Endometrial microvascular endothelial cells (primary cell): ENCODE measurements around the gene CRYBG1. TPM values are rescaled to one million over a fixed set of nuclear protein-coding genes. Genes with fewer than 3 reads are reported as not detected.
"Not testable (repeated sequence)": the region's sequence is repeated elsewhere in the genome, so short reads cannot be mapped to it uniquely, and the experiment has no call there.

Source experiments
- in situ Hi-C: cut with HindIII; loops from 2 replicates; pipeline ENCODE4 v1.10.0; 2017; ENCODE audit warnings: low sequenced_read_pairs, low pct_unique_long_range_greater_than_20kb; ENCODE audit errors: inconsistent ontology term
- total RNA-seq: library from RNA; depleted of rRNA; stranded (reverse); fragments of >200 nt; gene quantifications from one replicate; pipeline ENCODE4 v1.2.3, GENCODE V29; 2015; ENCODE audit errors: inconsistent ontology term

The CRYBG1 gene
- total RNA-seq, 1 donor from 2014 or later = 45.6 TPM

DNA sequence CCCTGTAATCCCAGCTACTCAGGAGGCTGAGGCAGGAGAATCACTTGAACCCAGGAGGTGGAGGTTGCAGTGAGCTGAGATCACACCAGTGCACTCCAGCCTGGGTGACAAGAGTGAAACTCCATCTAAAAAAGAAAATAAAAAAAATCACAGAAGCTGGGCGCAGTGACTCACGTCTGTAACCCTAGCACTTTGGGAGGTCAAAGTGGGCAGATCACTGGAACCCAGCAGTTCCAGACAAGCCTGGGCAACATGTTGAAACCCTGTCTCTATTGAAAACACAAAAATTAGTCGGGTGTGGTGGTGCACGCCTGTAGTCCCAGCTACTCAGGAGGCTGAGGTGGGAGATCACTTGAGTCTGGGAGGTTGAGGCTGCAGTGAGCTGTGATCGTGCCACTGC lies 199.1 kb downstream of the CRYBG1 start:
- in situ Hi-C loops = loop anchor here (10.0 kb wide), 1 partner anchor 115 kb away; no protein-coding TSS in a partner anchor

DNA sequence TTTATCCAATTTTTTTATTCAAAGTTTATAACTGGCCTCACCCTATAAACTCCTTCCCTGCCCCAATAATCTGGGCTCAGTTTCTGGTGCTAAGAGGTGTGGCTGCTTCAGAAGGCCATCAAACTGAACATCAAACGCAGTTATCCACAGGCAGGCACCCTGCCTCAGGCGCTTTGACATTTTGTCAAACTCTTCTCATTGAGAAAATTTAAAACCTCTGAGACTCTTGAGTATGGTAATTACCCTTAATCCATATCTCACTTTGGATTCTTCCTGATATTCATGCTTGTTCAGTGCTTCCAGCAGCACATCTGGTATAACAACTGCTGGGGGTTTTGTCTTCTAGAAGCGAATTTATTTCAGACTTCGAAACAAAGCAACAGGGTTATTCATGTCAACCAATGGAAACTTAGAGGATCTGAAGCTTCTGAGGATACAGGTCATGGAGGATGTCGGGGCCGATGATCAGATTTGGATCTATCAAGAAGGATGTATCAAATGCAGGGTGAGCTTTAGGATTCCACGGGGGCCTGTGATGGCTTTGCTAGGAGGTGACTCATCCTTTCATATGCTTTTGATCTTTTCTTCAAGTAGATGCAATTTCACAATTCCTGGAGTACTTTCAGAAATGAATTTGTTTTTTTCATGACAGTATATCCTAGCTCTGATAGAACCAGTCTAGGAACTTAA lies 200.6 kb downstream of the CRYBG1 start:
- in situ Hi-C loops = no loop called here

DNA sequence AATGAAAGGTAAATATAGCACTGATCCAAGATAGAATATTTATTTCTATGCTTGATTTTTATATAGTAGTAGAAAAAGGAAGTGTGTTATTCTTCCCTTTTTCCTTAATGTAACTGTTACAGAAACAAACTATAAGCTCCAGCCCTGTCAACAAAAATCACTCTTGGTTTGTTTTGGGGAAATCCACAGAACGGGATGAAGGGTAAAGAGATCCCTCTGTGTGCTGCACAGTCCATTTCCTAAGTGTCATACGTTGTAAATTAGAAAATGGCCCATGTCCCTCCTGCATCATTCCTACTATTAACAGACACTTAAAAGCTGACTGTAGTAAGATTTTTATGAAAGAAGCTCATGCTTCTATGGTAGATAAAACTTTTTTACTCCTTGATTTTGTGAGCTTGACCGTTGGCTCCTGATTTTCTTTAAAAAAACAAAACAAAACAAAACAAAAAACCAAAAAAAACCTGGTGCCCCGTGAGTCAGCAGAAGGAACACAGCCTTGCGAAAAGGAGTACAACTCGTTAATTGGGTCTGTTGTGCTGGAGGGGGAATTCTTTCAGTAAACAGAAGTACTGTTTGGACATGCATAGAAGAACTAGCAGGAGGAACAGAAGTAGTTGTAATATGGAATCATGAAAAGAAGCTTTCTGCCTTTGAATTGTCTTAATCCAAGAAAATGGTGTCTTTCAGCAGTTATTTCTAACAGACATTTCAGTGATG lies 201.3 kb downstream of the CRYBG1 start:
- in situ Hi-C loops = no loop called here

DNA sequence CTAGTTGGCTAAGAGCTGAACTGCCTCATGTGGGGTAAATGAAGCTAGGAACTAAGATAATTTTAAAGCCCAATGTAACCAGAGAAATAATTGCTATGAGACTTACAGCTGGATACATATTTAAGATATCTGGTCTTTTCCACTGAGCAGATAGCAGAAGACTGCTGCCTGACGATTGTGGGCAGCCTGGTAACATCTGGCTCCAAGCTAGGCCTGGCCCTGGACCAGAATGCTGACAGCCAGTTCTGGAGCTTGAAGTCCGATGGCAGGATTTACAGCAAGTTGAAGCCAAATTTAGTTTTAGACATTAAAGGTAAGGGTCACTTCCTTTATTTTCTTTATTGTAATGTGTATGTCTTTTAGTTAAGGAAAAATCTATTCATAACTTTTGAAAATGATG lies 203.1 kb downstream of the CRYBG1 start:
- in situ Hi-C loops = no loop called here

DNA sequence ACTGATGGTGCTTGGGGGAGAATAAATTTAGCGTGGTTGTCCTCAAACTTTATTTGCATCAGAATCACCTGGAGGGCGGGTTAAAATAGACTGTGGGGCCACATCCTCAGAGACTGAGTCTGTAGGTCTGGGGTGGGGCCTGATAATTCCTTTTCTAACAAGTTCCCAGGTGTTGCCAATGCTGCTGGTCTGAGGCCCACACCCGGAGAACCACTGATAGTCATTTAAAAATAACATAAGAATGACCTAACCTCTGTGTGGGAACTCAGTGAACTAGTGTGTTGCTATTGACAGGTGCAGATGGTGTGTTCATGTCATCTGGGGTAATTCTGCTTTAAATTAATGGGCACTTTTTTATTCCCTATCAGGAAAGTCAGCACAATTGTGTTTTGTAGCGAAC lies 204.0 kb downstream of the CRYBG1 start:
- in situ Hi-C loops = no loop called here

DNA sequence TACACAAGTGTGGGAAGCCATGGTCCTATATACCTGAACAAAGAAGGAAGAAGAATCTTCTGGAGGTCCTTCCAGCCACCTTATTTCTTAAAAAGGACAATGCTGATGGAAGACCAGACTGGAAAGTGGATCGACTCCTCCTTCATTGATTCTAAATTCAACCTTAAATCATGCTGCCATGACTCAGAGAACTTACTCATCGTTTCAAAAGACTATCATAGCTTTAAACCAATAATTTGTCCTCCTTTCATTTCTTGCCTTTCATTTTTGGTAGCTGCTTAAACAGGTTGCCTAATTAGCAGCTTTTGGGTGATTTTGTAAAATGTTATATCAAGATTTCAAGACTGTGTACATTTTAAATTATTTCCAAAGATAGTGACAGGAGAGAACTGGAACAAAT lies 208.0 kb downstream of the CRYBG1 start:
- in situ Hi-C loops = no loop called here

DNA sequence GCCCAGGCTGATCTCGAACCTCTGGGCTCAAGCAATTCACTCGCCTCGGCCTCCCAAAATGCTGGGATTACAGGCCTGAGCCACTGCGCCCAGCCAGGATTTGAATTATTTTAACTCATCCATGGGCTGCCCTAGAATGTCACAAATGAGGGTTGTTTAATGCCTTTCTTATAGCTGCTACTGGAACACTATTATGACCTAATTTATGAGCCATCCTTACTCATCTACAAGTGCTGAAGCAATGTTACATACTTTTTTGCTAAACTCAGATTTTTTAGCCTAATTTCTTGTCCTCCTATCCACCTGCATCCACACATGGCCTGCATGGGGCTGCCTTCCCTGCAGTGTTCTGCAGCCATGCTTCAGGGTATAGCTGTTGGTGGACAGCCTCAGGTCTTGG lies 208.9 kb downstream of the CRYBG1 start:
- in situ Hi-C loops = no loop called here

DNA sequence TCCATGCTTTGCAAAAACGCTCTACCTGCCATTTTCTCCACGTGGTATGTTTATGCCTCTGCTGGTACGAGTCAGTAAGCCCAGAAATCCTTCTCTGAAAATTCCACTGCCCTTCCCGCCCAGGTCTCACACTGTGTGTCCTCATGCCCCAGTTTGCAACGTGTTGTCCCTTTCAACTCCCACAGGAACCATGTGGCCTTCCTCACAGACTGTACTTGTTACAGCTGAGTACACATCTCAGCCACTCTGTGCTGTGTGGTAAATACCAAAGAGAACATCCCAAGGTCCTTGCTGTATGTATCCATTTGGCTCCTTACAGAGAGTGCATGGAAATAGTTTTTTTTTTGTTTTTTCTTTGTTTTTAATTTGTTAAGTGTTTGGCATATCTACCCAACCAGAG lies 211.9 kb downstream of the CRYBG1 start:
- in situ Hi-C loops = no loop called here

DNA sequence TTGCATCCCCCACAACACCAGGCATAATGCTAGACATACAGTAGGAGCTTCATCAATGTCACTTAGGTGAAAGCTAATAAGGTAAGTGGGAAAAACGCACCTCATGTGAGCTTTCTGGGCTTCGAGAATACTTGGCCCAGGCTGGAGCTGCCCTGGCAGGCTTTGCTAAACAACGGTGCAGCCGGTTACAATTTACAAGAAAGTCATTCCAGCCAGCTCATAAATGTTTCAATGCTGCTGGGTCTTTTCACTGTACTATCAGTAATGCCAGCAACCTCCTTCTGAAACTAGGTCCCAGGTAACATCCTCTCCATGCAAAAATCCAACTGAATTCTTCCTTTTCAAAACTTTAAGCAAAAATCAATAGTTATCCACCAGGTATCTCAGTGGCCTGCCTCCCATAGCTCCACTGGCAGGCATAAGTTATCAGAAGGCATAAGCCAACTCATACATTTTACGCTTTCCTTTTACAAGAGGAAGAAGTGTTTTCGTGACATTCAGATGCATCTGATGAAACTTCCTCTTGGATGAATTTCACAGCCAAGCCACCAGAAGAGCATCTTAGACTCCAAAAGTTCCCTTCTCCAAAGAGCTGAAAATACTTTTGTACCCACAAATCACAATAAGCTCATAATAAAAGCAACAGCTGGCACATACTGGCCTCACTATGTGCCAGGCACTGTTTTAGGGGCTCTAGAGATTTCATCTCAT lies 212.5 kb downstream of the CRYBG1 start:
- in situ Hi-C loops = no loop called here

DNA sequence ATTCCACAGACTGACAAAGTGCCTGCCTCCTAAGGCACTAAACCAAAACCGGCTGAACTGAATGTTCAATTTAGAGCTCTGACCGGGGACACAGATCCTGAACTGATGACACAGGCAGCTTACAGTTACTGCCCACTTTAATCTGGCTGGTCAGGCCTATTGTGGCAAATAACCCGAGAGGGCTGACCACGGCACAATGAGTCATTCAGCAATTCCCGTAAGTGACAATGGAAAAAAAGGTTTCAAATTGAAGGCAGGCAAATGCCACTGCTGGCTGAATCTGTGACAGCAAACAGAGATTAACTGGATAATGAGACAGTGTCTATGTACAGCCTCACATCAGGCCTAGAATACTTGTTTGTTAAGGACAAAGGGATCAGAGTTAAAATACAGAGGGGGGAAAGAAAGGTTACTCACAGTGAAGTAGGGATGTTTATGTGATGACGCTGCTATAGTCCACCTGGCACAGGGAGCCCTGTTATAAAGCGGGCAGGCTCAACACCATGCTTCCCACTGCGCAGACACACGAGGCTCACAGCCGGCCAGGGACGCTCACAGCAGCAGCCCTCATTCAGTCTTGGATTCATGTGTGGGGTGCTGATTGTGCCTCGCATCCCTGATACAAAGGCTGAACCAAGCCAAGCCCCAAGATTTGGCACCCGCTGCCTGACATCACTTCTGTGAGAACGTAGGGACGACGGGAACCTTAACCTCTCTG lies 214.4 kb downstream of the CRYBG1 start:
- in situ Hi-C loops = no loop called here

DNA sequence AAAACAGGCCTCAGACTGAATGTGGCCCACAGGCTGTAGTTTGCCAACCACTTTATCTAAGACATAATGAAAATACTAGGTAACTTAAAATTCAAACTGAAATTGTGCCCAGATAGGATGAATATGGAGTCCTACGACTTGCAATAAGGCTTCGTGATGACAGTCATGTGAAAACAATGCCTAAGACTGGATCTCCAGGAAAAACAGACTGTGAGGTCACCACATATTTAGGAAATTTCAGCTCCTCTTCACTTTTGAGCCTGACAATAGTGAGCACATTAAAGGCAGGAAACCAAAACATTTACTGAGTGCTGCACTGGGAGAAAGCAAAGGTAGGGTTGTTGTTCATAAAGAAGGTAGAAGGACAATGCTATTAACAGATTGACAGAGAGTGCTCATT lies 218.8 kb downstream of the CRYBG1 start:
- in situ Hi-C loops = no loop called here

DNA sequence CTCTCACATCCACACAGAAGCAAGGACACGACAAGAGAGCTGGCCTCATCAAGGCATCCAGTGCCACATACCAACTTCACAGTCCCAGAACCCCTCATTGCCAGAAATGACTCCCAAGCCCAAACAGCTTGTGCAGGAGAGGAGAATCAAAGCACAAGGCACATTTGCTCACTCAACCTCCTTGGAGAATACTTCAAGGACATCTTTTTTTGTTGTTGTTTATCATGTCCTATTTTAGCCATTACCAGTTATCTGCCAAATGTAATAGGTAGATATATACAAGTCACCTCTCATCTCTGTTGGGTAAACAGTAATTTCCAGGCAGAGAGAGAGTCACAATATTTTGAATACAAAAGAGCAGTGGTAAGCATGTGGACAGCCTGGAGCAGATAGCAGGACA lies 221.0 kb downstream of the CRYBG1 start:
- in situ Hi-C loops = no loop called here

DNA sequence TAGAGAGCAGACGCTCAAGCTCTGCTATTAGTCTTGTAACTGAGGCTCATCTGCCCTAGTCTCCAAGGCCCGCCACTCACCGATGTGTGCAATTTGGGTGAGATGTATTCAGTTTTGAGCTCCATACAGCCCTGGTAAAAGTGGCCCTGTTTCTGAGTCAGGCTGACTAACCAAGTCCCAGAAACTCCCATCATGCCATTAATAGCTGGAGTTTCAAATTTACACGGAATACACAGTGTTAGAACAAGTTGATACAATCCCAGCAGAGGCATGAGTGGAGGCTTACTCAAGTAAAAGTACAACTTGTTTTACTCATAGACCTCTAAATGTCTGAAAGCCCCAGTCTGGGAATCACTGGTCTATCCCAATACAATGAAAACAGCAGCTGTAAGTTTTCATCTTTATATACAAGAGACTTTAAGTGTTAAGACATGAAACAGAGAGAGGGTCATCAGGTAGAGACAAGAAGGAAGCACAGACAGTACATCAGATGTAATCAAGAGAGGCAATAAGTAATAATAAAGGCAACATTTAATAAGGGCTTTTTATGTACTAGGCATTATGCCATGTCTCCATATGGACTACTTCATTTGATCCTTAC lies 226.4 kb downstream of the CRYBG1 start:
- in situ Hi-C loops = no loop called here

DNA sequence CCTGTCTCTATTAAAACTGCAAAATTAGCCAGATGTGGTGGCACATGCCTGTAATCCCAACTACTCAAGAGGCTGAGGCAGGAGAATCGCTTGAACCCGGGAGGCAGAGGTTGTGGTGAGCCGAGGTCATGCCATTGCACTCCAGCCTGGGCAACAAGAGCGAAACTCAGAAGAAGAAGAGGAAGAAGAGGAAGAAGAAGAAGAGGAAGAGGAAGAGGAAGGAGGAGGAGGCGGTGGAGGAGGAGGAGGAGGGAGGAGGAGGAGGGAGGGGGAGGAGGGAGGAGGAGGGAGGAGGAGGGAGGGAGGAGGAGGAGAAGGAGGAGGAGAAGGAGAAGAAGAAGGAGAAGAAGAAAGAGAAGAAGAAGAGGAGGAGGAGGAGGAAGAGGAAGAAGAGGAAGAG lies 228.4 kb downstream of the CRYBG1 start:
- in situ Hi-C loops = not testable (repeated sequence)

DNA sequence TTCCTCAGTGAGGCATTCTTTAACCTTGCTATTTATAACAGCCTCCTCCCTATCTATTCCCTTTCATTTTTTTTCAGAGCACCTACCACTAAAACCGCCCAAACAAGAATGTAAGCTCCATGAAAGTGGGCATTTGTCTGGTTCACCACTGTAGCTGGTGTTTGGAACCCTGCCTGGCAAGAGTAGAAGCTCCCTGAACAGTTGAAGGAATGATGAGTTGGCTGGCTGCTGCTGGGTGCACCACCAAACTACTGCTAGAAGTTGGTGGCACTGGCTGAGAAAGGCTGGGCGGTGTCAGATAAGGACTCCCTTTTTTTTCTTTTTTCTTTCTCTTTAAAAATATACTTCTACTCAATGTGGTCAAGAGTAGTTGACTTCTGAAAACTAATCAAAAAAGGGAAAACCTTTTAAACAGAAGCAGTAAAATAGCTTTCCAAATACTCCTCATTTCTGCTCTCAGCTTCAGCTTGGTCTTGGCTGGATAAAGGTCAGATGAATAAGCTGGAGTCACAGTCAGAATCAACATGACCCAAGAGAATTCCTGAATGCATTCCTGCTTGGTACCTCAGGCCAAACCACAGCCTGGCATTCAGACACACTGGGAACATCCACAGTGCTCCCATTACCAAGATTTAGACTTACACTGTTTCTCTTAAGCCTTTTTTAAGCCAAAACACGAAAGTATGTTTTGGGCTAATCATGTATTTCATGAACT lies 230.8 kb downstream of the CRYBG1 start:
- in situ Hi-C loops = no loop called here

DNA sequence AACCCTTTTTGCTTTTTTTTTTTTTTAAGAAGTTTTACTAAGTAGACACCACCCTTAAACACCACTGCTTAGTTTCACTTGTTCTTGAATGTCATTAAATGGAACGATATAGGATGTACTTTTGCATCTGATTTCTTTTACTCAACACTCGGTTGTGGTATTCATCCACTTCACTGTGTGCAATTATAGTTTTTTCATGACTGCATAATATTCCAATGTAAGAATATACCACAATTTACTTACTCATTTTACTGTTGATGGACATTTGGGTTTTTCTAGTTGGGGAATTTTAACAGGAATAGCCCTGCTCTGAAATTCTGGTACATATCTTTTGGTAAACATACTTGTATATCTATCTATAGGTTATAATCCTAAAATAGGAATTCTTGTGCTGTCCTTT lies 238.9 kb downstream of the CRYBG1 start:
- in situ Hi-C loops = no loop called here

DNA sequence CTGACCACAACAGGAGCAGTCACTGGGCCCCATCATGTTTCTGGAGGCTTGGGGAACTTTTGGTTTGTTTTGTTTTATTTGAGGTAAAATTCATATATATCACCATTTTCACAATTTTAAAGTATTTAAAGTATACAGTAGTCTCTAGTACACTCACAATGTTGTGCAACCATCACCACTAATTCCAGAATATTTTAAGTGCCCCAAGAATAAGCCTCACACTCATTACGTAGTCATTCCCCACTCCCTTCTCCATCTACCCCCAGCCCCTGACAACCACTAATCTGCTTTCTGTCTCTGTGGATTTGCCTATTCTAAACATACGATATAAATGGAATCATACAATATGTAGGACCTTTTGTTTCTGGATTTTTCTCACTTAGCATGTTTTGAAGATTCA lies 239.8 kb downstream of the CRYBG1 start:
- in situ Hi-C loops = no loop called here

DNA sequence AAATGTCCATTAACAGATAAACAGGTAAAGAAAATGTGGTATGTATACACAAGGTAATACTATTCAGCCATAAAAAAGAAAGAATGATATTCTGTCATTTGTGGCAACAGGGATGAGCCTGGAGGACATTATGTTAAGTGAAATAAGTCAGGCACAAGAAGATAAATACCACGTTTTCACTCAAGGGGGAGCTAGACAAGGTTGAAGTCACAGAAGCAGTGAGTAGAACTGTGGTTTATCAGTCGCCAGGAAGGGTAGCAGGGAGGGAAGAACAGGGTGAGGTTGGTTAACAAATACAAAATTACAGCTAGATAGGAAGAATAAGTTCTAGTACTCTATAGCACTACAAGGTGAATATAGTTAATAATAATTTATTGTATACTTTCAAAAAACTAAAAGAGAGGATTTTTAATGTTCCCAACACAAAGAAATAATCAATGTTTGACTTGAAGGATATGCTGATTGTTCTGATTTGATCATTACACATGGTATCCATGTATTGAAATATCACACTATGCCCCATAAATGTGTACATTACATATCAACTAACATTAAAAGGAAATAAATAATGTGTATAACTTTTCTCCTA lies 247.7 kb downstream of the CRYBG1 start:
- in situ Hi-C loops = no loop called here
